GM12892 (cell line): ENCODE measurements around the gene RAP1GAP2.

Experiments used
- POLR2A ChIP-seq: IDR thresholded peaks from 2 replicates; pipeline ENCODE4 v1.6.1; 2011; ENCODE audit warnings: low read depth, low read length, control low read depth
- POLR2AphosphoS5 ChIP-seq: IDR thresholded peaks from 2 replicates; pipeline ENCODE4 v1.6.1; 2011; ENCODE audit warnings: low read depth, low read length, control low read depth

DNA sequence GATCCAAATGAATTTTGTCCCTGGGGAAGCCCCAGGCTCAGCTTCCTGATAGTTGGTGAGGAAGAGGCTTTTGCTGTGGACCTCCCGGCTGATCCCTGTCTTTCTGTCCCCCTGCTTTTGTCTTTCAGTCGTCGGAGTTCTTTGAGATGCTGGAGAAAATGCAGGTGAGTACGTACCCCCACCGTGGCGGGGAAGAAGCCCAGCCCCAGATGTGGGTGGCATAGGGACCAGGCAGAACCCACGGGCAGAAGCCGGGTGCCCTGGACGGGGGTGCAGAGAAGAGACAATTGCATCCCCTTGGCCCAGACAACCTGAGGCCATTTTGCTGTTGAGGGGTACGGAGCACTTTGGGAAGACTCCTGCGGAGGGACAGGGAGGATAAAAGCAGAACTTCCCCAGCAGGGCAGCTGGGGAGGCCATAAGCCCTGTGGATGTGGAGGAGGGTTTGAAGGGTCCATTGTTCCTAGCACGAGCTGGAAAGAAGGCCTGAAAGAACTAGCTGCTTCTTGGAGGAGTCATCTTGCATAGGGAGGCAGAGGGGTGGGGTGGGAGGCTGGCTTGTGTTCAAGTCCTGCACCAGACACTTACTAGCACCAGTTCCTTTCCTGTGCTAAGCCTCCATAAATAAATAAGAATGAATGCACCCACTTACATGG, 161.5 kb downstream of the RAP1GAP2 start:
- no peak for TF ChIP-seq POLR2AphosphoS5
- no peak for TF ChIP-seq POLR2A
